GM18511 (cell line): ENCODE results near the gene RPP25.
"Not testable (repeated sequence)": the region's sequence is repeated elsewhere in the genome, so short reads cannot be mapped to it uniquely, and the experiment has no call there.

Experiments used
- ATAC-seq: cut with Tn5 transposase; IDR thresholded peaks from one replicate; pipeline ENCODE4 v1.9.1; 2021; ENCODE audit warnings: mild to moderate bottlenecking, moderate library complexity; ENCODE audit not compliant: unreplicated experiment

Gene RPP25

DNA sequence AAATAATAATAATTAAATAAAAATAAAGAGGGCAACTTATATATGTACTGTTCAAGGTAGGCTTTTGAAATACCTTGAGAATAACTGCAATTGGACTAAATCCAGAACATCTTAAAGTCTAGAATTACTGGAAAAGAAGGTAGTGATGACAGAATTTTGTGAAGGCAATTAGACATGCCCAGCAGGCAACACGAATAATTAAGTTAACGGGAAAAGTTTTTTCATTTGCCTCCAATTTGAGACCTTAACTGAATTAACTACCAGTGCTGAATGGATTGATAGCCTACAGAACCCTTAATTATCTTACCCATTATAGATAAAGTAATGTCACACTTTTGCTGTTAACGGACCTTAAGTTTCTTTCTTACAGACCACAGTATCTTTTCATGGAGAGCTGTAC is 32.0 kb downstream of the RPP25 start:
- no peak for ATAC-seq

DNA sequence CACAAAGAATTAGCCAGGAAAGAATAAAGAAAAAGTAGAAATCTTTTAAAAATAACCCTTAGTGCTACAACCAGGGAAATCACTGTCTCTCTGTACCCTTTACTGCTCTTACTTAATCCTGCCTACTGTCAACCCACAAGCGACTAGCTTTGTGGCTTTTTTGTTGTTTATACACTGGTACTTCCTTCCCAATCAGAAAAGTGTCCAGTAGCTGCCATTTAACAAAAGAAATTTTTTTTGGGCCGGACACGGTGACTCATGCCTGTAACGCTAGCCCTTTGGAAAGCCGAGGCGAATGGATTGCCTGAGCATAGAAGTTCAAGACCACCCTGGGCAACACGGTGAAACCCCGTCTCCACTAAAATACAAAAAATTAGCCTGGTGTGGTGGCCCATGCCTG is 36.1 kb downstream of the RPP25 start:
- no peak for ATAC-seq

GRCh38 chr15:74917676-74918075 is 38.9 kb downstream of the RPP25 start:
- no peak for ATAC-seq

- ATAC-seq = not testable (repeated sequence)
Observed at GRCh38 chr15:74913799-74914198, 42.8 kb downstream of the RPP25 start.

GRCh38 chr15:74913041-74913440 is 43.5 kb downstream of the RPP25 start:
- no peak for ATAC-seq

GRCh38 chr15:74908635-74909034 is 47.9 kb downstream of the RPP25 start:
- no peak for ATAC-seq

DNA sequence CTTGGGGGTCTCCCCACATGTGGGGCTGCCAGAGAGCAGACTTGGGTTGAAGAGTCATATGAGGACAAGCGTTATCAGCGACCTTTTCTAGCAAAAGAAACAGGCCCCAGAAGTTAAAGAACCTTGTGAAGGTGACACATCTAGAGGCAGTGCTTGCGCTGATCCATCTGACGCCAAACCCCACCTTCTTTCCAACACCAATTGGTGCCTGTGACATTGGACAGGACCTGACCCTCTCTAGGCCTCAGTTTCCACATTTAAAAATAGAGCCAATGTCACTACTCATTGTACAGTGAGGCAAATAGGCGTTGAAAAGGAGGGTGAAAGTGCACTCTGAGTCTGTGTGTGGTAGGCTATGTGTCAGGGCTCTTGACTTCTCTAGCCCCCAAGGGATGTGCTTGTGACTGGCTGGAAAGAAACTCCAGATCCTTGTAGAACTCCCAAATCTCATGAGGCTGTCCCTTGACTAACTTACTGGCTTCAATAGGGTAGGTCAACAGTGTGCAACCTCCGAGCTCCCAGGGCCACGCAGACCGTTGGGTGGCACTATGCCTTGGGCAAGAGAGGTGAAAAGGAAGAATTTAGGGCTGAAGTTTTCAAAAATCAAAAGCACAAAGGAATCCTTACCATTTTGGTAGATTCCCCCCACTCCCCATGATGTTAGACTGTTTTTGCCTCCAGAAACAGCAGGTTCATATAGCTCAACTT is 49.3 kb downstream of the RPP25 start:
- ATAC-seq = no peak

DNA sequence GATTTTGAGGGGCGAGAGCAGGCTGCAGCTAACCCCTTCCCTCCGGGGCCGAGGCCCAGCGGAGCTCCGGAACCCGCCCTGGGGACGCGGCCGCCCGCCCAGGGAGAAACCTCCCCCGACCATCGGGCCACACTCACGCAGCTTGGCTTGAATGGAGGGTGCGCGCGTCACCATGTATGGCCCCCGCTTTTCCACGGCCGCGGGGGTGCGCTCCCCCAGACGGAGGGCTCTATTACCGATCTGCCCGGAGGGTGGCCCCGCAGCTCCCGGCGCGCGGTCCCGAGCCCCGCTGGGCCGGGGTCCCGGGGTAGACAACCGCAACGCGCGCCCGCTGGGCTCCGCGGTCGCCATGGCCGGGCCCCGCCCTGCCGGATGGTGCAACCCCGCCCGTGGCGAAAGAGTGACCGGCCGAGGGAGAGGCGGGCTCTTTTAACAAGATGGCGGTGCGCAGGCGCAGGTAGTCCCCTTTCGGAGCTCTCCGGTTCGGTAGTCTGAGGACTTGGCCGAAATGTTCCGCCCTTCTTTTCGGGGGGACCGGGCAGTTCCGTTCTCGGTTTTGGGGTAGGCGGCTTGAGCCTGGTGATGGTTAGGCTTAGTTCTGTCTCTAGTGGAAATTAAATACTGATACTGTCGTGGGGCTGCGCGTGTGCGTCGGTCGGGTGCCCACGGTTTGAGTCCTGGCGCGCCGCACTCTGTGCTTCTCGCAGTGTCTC is 50.0 kb downstream of the RPP25 start, which contains the start of gene FAM219B:
TSS of gene FAM219B (minus strand) at position 402 of the 713 bp plus-strand sequence. CDS start at position 351, 51 bp downstream.
- ATAC-seq = peak; percentile 90

- ATAC-seq = peak; percentile 20
Observed at GRCh38 chr15:74906067-74906449, 50.5 kb downstream of the RPP25 start.
